Measurements from ENCODE around the gene RPL29.

DNA sequence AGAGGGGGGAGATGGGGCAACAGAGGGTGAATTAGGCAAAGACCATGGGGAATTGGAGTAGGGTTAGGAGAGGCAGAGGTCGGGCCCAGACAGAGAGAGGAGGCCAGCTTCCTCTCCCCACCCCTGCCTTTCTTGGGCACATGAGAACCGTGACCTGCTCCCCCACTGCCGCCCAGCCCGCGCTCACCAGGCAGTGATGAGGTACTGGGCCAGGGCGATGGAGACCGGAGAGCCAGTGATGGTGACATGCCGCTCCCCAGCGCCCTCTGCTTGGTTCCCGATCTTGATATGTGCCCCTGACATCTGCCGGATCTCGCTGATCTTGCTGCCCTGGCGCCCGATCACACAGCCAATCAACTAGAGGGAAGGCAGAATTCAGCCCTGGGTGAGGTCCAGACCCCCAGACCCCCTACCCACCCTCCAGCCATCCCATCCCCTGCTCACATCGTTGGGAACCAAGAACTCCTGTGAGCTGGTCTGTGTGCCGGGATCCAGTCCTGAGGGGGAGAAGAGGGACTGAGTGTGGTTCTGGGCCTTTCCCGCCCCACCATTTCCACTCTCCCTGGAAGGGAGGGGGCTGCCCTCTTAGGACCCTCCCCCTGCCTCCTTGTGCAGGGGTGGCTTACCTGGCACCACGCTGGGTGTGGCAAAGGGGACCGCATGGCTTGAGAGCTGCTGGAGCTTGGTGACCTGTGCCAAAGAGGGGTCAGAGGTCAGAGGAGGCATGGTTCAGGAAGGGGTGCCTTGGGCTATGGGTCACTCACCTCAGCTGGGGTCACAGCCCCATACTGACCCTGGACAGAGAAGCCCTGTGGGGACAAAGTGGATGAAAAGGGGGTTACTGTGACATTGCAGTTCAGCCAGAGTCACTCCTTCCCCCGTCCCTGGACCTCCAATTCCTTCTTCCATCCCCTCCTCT, 36.8 kb downstream of the RPL29 start:
- TF ChIP-seq POLR2A (IDR thresholded peaks at IDR 0.05) (no peak), EP300 (IDR thresholded peaks at IDR 0.05) (no peak), POLR2AphosphoS5 (IDR thresholded peaks at IDR 0.05) (no peak)
- TF ChIP-seq, protein P1, sequence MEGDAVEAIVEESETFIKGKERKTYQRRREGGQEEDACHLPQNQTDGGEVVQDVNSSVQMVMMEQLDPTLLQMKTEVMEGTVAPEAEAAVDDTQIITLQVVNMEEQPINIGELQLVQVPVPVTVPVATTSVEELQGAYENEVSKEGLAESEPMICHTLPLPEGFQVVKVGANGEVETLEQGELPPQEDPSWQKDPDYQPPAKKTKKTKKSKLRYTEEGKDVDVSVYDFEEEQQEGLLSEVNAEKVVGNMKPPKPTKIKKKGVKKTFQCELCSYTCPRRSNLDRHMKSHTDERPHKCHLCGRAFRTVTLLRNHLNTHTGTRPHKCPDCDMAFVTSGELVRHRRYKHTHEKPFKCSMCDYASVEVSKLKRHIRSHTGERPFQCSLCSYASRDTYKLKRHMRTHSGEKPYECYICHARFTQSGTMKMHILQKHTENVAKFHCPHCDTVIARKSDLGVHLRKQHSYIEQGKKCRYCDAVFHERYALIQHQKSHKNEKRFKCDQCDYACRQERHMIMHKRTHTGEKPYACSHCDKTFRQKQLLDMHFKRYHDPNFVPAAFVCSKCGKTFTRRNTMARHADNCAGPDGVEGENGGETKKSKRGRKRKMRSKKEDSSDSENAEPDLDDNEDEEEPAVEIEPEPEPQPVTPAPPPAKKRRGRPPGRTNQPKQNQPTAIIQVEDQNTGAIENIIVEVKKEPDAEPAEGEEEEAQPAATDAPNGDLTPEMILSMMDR (IDR thresholded peaks at IDR 0.05), result no peak

All from upper lobe of left lung (tissue), 4 donors.